Left ventricle myocardium inferior (tissue), 1 donor: ENCODE data around the gene SLIRP. TPM values are rescaled to one million over a fixed set of nuclear protein-coding genes. Genes with fewer than 3 reads are reported as not detected.

Experiments used
- DNase-seq: peaks from one replicate; pipeline ENCODE4 v3.0.0-alpha.2; 2020
- H3K27ac ChIP-seq: fragments of 200-600 bp; replicated peaks from 2 replicates; pipeline ENCODE4 v1.8.0; 2021
- H3K27me3 ChIP-seq: fragments of 200-600 bp; 2 replicates; pipeline ENCODE4 v1.8.0; 2021; ENCODE audit warnings: low read depth
- H3K36me3 ChIP-seq: fragments of 200-600 bp; 2 replicates; pipeline ENCODE4 v1.8.0; 2021
- H3K4me1 ChIP-seq: fragments of 200-600 bp; 2 replicates; pipeline ENCODE4 v1.8.0; 2021
- H3K4me3 ChIP-seq: fragments of 200-600 bp; 2 replicates; pipeline ENCODE4 v1.8.0; 2021; ENCODE audit warnings: mild to moderate bottlenecking, moderate library complexity
- H3K9me3 ChIP-seq: fragments of 200-600 bp; replicated peaks from 2 replicates; pipeline ENCODE4 v1.8.0; 2021
- CTCF ChIP-seq: fragments of 200-600 bp; IDR thresholded peaks from 2 replicates; pipeline ENCODE4 v1.8.0; 2021; ENCODE audit warnings: antibody characterized with exemption, mild to moderate bottlenecking, borderline replicate concordance
- intact Hi-C: fragments of 100-400 bp; cut with micrococcal nuclease; formaldehyde crosslinking; loops from one replicate; pipeline ENCODE4 v1.11.0; 2022
- total RNA-seq: library from RNA; stranded (reverse); fragmentation: NEBNext Ultra II Directional; extraction: Animal tissue kit (Norgen Biotek cat#: 25700); gene quantifications from one replicate; pipeline ENCODE4 v1.2.1, GENCODE V29; 2021
- donor health status: DM: no; HTN: yes; CAD: no; lungs with severe emphysema.

The SLIRP gene
- total RNA-seq, 1 donor from 2014 or later = 204 TPM

GRCh38 chr14:77673193-77673592, 34.7 kb upstream of the SLIRP start:
- H3K9me3 ChIP-seq = no peaks in the 10 kb centered on the region
- H3K36me3 ChIP-seq = peaks cover 57% of the 10 kb centered on the region
- H3K4me3 ChIP-seq = no peak overlapping the region
- intact Hi-C loops = no loop called here
- no peaks in the 10 kb centered on the region for H3K4me1 ChIP-seq
- no peaks in the 10 kb centered on the region for H3K27me3 ChIP-seq
- no peak overlapping the region for H3K27ac ChIP-seq
- no peak for TF ChIP-seq CTCF
- DNase-seq = no peak

- Histone ChIP-seq H3K36me3 (peaks cover 74% of the 10 kb centered on the region), H3K27me3 (no peaks in the 10 kb centered on the region), H3K4me1 (no peaks in the 10 kb centered on the region), H3K4me3 (no peak overlapping the region), H3K9me3 (no peaks in the 10 kb centered on the region), H3K27ac (no peak overlapping the region)
- no peak for DNase-seq
- intact Hi-C loops = no loop called here
- no peak for TF ChIP-seq CTCF
Measured at GRCh38 chr14:77674931-77675330, 33.0 kb upstream of the SLIRP start.

GRCh38 chr14:77681196-77682157, 26.4 kb upstream of the SLIRP start:
- TF ChIP-seq CTCF = no peak
- Histone ChIP-seq H3K4me3 (no peak overlapping the region), H3K27me3 (no peaks in the 10 kb centered on the region), H3K27ac (peak overlapping the region; percentile 43), H3K36me3 (peaks cover 54% of the 10 kb centered on the region), H3K4me1 (peaks cover 14% of the 10 kb centered on the region), H3K9me3 (no peaks in the 10 kb centered on the region)
- DNase-seq = no peak
- intact Hi-C loops = no loop called here

GRCh38 chr14:77682158-77682553, 25.7 kb upstream of the SLIRP start:
- Histone ChIP-seq H3K9me3 (no peaks in the 10 kb centered on the region), H3K36me3 (peaks cover 56% of the 10 kb centered on the region), H3K27me3 (no peaks in the 10 kb centered on the region), H3K27ac (peak overlapping the region; percentile 43), H3K4me1 (peaks cover 14% of the 10 kb centered on the region), H3K4me3 (no peak overlapping the region)
- intact Hi-C loops = no loop called here
- no peak for DNase-seq
- TF ChIP-seq CTCF = no peak

GRCh38 chr14:77691259-77691658, 16.6 kb upstream of the SLIRP start:
- intact Hi-C loops = no loop called here
- no peak overlapping the region for H3K4me3 ChIP-seq
- peaks cover 11% of the 10 kb centered on the region for H3K4me1 ChIP-seq
- DNase-seq = peak; percentile 48
- H3K9me3 ChIP-seq = no peaks in the 10 kb centered on the region
- H3K27ac ChIP-seq = peak overlapping the region; percentile 64
- TF ChIP-seq CTCF = no peak
- H3K27me3 ChIP-seq = no peaks in the 10 kb centered on the region
- H3K36me3 ChIP-seq = peaks cover 72% of the 10 kb centered on the region
